HG02970 (cell line): ENCODE results near the gene ZNF222.
A peak's percentile ranks its signal among the peaks of the same experiment; 100 is the strongest.

Experiments
- ATAC-seq: cut with Tn5 transposase; IDR thresholded peaks from one replicate; pipeline ENCODE4 v1.9.1; 2021; ENCODE audit warnings: mild to moderate bottlenecking, moderate library complexity, moderate number of reproducible peaks; ENCODE audit not compliant: unreplicated experiment, low FRiP score

The ZNF222 gene

DNA sequence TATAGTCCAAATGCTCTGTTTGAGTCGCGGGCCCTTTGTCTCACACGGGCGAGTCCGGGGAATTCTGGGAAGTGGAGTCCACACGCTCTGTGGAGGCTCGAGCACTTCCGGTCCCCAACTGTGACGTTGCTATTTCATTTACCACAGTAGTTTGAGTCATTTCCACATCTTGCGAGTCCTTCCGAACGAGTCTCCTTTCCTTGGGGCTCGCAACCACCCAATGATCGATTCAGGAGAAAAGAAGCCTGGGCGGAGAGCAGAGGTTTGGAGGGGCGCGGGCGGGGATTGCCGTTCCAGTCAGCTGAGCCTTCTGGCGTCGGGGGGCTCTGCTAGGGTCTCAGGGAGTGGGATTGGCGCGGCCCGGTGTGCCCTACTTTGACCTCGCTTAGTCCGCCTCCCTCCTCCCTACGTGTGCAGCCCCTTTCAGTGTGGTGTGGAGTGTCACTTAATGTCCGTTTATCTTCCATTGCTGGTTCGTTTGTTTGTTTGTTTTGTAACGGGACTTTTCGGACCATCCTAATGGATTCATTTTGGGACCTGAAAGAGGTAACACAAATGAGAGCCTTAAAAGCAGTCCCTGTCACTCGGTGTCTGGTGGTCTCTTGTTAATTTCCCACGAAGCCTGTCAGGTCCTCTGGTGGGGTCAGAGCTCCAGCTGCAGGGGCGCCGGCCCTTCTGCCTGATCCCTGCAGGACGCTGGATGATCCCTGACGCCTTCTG is at the start of gene ZNF222:
Gene ZNF222, plus strand, starts transcription at position 163 of the 720 bp plus-strand sequence. Its CDS starts 58 bp downstream, at position 221.
- peak; percentile 55 for ATAC-seq

- ATAC-seq, result no peak
Observed at GRCh38 chr19:43976732-43977131, 48.4 kb upstream of the ZNF222 start.

- ATAC-seq, result no peak
Observed at GRCh38 chr19:43983544-43983911, 41.7 kb upstream of the ZNF222 start.

DNA sequence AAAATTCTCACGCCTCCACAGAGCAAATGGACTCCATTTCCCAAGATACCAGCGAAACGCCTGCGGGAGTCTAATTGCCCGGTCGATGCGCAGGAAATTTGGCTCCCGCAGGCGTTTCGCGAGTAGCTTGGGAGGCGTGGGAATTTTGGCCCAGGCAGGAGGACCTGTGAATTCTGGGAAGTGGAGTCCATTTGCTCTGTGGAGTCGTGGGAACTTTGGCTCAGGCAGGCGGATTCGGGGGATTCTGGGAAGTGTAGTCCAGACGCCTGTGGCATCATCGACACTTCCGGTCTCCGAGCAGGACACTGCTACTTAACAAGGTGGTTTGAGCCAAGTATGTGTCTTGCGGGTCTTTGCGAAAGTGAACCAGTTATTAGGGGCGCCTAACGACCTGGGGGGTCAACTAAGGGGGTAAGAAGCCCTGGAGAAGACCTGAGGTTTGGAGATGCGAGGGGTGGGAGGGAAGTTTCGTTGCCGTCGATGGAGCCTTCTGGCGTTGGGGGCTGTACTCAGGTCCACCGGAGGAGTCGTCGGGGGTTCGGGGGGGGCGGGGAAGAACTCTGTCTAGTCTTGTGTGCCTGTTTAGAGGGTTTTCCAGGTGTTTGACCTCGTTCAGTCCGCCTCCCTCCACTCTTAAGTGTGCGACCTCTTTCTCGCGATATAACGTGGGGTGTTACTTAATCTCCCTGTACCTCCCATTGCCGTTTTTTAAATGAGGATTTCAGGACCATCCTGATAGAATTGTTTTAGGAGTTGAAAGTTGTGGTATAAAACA is 41.1 kb upstream of the ZNF222 start, which contains the start of gene ZNF155:
Gene ZNF155, plus strand, starts transcription at position 277 of the 775 bp plus-strand sequence. CDS start 4,356 bp downstream, outside the sequence.
- peak; percentile 88 for ATAC-seq

- ATAC-seq, result no peak
Observed at GRCh38 chr19:43984687-43985000, 40.5 kb upstream of the ZNF222 start.

DNA sequence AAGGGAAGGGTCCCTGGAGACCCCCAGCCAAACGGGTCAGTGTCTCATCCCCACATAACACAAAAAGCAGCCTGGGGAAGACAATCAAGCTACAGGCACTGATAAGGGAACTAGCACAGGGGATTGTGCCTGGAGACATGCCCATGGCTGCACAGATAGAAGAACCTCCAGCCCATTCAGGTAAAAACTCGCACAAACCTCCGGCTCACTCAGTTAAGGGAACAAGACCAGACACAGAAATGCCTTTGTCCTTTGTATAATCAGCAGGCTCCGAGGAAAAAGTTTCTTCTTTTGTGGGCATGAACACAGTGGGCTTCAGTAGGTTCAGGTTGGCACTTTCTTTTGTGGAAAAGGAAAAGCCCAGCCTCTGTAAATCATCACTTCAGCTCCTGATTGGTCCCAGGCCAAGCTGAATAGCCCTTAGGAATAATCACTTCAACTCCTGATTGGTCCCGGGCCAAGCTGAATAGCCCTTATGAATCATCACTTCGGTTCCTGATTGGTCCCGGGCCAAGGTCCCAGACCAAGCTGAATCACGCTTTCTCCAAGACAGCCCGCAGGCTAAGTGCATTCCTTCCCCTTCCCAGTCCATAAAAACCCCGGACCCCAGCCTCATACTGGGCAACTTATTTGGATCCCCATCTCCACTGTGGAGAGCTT is 27.4 kb upstream of the ZNF222 start:
- ATAC-seq, result no peak

GRCh38 chr19:44002212-44002565 is 23.0 kb upstream of the ZNF222 start:
- no peak for ATAC-seq

GRCh38 chr19:44002566-44003460 is 22.4 kb upstream of the ZNF222 start, which contains the start of gene ZNF230:
ZNF230 (plus strand) TSS chr19:44002957; CDS start chr19:44007079, 4,122 bp downstream.
- peak; percentile 90 for ATAC-seq

DNA sequence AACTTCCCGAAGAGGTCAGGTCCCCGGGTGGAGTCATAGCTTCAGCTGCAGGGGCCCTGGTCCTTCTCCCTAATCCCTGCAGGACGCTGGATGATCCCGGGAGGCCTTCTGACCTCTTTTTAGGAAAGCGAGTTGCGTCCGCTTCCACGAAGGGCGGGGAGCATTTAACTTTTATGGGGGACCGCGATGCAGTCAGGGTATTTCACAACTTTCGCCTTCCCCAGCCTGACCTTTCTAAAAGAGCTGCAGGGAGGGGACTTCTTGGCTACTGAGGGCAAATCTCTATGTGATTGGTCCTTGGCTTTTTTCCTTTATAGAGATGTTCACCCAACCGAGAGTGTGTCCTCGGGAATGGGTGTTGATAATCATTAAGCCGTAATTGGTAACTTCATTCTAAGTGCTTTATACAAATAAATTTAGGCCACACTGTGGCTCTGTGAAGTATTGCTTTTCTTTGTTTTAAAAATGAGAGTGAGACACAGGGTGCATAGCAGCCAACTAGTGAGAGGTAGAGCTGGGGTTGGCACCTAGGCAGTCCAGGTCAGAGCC is 21.6 kb upstream of the ZNF222 start:
- ATAC-seq, result no peak

DNA sequence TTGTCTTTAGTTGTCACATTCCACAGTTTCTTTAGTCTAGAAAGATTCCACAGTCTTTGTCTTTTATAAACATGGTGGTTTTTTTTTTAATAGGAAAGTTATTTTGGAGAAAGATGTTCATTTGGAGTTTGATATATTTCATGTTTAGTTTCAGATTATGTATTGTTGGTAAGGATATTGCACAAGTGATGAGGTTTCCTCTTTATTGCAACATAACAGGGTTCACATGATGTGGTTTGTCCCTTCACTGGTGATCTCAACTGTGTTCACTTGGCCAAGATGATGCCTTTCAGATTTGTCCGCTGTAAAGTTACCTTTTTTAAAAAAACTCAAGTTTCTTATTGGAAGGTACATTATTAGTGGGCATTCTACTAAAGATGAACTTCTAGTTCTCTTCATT is 19.2 kb upstream of the ZNF222 start:
- ATAC-seq, result no peak

DNA sequence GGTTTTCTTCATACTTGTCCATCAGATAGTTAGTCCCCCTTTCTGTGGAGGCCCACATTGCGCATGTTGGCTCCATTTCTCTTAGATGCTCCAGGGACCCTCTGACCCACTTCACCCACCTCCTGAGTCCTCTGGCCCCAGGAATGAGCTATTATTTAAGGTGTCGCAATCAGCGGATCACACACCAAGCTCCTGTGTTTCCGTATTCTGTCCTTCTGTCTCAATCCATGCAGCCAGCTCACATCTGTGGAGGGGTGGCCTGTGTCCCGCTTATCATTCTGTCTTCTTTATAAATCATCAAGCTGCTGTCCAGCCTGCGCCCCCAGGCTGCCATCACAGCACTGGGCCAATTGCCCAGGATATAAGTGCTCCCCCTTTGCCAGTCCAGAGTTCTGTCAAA is 17.7 kb upstream of the ZNF222 start:
- ATAC-seq, result no peak

GRCh38 chr19:44010468-44010867 is 14.7 kb upstream of the ZNF222 start:
- ATAC-seq, result no peak

GRCh38 chr19:44019498-44019897 is 5.7 kb upstream of the ZNF222 start:
- ATAC-seq, result no peak

- ATAC-seq, result no peak
Observed at GRCh38 chr19:44021221-44021620, 4.0 kb upstream of the ZNF222 start.

- ATAC-seq, result no peak
Observed at GRCh38 chr19:44024900-44025216, 321 bp upstream of the ZNF222 start.

DNA sequence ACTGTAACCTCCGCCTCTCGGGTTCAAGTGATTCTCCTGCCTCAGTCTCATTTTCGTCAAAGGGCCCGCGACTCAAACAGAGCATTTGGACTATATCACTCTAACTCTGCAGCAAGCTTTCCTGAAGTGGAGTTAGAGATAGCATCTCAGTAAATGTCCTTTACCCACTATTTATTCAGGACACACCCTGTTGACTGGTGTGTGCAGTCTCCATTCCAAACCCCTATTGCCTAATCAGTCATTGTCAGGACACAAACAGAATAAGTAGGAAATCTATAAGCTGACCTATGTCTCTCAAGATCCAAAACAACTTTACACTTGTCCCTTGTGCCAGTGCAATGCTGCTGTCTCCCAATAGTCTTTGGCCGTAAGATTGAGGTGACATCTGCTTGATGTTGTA is 1.4 kb downstream of the ZNF222 start:
- ATAC-seq, result no peak

DNA sequence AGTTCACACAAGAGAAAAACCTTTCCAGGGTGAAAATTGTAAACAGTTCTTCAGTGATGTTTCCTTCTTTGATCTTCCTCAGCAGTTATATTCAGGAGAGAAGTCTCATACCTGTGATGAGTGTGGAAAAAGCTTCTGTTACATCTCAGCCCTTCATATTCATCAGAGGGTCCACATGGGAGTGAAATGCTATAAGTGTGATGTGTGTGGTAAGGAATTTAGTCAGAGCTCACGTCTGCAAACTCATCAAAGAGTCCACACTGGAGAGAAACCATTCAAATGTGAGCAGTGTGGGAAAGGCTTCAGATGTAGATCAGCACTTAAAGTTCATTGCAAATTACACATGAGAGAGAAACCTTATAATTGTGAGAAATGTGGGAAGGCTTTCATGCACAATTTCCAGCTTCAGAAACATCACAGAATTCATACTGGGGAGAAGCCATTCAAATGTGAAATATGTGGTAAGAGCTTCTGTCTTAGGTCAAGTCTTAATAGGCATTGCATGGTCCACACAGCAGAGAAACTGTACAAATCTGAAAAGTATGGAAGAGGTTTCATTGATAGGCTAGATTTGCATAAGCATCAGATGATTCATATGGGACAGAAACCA is 6.9 kb downstream of the ZNF222 start:
- ATAC-seq, result no peak

GRCh38 chr19:44042147-44042546 is 17.0 kb downstream of the ZNF222 start:
- ATAC-seq, result no peak

DNA sequence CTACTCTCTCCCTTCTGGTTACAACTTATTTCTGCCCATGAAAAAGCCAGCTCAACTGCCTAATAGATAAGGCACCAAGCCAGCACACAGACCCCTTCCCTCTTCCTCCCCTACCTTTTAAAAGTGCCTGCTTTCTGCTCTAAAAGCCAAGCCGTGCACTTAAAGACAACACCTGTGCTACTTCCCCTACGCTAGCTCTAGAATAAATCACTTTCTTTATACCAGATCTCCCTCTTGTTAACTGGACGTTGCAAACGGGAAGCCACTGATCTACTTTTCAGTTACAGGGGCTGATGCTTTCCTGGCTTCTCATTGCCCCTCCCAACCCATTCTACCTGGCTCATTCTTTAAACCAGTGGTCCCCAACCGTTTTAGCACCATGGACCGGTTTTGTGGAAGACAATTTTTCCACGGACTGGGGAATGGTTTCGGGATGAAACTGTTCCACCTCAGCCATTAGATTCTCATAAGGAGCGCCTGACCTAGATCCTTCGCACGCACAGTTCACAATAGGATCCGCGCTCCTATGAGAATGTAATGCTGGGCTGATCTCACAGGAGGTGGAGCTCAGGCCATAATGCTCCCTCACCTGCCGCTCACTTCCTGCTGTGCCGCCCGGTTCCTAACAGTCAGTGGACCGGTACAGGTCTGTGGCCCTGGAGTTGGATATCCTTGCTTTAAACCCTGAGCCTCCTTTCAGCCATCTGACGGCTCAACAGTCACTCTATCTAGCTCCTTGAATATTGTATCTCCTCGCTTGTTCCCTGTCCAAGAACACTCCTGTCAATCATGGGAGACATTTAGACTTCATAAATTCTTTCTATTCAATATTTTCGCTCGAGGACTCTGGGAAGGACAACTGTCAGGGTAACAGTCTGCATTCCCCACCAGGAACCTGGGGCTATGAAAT is 25.8 kb downstream of the ZNF222 start:
- ATAC-seq, result no peak
